HG03520 (cell line): ENCODE data around the gene AMN.

Experiments
- ATAC-seq: cut with Tn5 transposase; IDR thresholded peaks from one replicate; pipeline ENCODE4 v1.9.1; 2021; ENCODE audit warnings: mild to moderate bottlenecking, moderate library complexity; ENCODE audit not compliant: unreplicated experiment

The AMN gene

DNA sequence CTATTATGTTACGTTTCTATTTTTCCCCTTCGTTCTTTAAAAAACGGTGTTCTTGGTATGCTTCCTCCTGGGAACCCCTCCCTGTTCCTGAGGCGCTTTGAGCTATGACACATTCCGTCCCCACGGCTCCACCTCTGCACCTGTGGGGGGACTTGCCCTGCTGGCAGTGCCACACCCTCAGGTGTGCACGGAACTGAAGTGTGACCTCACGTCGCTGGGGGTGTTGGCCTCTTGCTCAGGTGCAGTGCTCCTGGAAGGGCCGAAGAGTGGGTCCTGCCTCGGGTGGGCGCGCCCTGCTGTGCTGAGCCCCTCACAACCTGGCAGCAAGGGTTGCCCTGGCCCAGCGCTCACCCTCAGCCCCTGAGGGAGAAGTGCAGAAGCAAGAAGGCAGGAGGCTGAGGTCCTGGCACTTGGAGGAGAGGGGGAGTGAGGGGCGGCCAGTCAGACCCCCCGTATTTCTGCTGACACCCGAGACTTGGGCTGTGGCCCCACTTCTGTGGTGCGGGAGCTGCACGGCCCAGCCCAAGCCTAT, 4.9 kb downstream of the AMN start:
- ATAC-seq, result no peak

DNA sequence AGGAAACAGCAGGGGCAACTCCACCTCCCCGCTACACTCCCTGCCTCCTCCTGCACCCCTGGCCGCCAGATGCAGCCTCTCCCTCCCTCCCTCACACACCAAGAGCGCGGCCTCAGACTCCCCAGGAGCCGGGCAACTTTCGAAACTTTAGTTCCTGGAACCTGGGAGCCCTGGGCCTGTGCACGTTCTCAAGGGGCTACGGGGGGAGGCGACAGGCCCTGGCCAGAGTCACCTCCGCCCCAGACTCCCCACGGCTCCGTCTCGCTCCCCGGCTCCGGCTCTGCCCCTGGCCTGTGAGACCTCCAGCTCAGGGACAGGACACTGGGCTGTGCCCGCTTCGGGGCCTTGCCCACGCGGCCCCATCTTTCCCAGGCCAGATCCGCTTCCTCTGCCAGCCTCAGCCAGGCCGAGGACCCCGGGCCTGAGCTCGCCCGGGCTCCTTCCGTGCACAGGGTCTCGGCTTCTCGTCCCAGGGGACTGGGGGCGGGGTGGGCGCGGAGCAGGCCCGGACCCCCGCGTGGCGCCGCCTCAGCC, 5.5 kb downstream of the AMN start:
- ATAC-seq, result peak; percentile 11

DNA sequence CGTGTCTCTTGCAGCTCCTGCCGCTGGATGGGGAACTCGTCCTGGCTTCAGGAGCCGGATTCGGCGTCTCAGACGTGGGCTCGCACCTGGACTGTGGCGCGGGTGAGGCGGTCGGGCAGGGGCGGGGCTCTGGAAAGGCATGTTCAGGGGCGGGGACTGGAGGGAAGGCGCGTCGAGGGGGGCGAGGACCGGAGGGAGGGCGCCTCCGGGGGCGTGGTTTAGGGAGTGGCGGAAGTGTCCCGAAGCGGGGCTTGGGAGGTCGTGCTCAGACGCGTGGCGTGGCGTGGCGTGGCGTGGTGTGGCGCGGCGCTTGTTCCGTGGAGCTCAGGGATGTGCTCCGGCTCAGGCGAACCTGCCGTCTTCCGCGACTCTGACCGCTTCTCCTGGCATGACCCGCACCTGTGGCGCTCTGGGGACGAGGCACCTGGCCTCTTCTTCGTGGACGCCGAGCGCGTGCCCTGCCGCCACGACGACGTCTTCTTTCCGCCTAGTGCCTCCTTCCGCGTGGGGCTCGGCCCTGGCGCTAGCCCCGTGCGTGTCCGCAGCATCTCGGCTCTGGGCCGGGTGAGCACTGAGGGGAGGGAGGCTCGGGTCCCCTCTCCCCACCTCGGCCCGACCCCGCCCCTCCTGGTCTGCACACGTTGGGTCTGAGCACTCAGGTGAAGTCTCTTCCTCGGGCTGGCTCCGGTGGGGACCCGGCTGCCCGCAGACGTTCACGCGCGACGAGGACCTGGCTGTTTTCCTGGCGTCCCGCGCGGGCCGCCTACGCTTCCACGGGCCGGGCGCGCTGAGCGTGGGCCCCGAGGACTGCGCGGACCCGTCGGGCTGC, 6.2 kb downstream of the AMN start:
- ATAC-seq, result peak; percentile 57

DNA sequence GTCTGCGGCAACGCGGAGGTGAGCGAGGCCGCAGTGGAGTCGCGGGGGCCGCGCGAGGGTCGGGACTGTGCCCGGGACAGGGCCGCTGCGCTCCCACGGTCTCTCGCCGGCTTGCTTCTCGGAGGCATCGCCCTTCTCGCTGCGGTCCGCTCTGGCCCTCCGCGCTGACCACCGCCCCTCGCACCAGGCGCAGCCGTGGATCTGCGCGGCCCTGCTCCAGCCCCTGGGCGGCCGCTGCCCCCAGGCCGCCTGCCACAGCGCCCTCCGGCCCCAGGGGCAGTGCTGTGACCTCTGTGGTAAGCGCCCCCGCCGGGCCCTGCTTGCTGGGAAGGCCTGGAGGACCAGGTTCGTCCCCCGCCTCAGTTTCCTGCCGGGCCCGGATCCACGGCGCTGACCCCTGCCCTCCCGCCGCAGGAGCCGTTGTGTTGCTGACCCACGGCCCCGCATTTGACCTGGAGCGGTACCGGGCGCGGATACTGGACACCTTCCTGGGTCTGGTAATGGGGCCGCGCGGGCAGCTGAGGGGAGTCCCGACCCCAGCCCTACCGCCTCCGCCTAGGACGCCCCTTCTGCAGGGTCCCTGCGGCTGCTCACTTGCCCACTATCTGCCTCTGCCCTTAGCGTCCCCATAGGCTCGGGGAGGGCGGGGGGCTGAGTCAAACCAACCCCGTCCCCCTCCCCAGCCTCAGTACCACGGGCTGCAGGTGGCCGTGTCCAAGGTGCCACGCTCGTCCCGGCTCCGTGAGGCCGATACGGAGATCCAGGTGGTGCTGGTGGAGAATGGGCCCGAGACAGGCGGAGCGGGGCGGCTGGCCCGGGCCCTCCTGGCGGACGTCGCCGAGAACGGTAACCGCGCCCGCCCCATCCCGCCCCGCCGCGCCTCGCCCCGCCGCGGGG, 7.0 kb downstream of the AMN start:
- ATAC-seq, result no peak

DNA sequence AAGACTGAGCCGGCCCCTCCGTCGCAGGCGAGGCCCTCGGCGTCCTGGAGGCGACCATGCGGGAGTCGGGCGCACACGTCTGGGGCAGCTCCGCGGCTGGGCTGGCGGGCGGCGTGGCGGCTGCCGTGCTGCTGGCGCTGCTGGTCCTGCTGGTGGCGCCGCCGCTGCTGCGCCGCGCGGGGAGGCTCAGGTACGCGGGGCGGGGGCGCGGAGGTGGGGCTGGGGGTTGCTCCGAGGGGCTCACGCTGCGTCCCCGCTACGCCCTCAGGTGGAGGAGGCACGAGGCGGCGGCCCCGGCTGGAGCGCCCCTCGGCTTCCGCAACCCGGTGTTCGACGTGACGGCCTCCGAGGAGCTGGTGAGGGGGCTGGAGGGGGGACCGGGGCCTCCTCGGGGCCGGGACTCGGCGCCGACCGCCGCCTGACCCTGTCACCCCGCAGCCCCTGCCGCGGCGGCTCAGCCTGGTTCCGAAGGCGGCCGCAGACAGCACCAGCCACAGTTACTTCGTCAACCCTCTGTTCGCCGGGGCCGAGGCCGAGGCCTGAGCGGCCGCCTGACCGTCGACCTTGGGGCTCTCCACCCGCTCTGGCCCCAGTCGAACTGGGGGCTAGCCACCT, 7.8 kb downstream of the AMN start:
- ATAC-seq, result no peak

DNA sequence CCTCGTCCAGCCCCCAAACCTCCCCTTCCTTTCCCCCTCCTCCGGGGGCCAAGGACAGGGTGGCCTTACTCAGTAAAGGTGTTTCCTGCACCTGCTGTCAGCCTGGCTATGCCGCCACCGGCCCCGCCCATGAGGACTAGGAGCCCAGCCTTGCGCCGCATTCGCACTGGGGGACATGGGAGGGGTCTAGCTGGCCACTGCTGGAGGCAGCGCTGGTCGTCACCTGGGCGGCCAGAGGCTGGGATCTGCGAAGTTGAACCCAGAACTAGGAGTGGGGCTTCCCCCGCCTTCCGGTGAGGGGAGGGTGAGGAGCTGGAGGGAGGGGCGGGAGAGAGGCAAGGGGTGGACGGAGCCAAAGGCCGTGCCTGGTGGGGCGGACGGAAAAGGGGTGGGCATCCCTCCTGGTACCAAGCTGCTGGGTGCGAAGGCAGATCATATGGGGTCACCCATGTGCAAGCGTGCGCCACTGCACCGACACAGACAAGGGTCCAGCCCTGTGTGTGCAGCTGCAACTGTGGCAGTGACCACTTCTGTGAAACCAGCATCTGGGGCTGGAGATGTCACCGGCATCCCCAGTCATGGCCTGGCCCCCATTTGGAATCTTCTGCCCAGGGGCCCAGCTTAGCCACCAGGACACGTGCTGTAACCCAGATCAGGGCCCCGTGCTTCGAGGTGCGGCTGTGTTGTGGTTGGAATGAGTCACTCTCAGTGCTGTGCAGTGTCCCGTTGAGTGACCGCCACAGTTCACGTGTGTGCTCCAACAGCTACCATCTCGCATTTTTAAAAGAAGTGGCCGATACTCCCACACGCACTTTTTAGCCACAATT, 8.5 kb downstream of the AMN start:
- ATAC-seq, result no peak

DNA sequence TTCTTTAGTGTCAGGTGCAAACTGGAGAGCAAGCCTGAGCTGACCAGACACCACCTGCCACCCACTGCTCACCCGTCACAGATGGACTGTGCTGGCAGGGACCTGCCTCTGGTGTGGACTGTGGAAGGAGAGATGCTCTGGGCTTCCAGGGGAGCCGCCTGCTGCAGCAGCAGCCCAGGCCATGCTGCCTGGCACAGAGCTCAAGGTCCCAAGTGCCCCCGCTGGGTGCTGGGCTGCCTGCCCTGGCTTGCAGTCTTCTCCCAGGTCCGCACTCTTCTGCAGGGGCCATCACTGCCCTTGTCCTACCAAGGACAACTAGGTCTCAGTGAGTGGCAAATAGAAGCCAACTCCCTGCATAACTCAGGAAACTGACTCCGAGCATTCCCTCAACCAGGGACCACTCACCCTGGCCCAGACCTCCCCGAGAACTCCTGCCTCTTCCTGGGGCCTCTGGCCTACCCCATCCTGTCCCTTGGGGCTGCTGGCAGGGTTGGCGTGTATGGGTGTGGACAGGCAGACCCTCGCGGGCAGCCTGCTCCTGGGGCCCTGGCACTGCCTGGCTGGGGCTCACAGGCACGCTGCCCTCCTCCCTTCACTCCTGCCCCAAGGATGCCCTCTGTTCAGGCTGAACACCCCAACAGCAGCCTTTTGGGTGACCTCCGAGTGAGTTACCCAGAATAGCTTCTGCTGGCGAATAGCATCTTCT, 9.3 kb downstream of the AMN start:
- no peak for ATAC-seq

DNA sequence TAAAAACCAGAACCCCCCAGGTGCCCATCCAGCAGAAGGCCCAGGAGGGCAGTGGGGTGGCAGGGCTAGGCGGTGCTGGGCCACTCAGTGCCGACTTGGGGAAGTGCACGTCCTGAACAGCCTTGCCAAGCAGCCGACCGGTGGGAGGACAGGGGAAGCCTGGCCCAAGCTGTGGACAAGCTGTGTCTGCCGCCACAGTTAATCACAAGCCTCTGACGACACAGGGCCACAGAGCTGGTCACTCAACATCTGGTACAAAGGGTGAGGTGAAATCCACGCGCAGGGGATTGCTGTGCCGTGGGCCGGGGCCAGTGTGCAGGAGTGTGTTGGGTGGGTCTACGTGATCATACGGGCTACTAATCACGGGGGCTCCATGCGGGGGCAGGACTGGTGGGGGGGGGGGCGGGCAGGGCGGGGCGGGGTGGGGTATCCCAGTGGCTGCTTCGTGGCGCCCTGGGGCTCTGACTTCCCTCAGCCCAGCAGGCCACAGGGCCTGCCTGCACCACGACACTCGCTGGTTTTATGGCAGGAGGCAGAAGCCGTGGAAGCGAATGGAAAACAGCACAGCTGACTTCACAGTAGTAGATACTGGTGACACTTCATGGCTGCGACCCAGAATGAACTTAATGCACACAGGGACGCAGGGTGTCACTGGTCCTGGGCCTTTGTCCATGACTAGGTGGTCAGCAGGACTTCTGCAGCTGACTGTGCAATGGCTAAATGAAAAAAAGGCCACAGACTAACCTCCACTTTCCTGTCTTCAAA, 10.2 kb downstream of the AMN start:
- no peak for ATAC-seq

DNA sequence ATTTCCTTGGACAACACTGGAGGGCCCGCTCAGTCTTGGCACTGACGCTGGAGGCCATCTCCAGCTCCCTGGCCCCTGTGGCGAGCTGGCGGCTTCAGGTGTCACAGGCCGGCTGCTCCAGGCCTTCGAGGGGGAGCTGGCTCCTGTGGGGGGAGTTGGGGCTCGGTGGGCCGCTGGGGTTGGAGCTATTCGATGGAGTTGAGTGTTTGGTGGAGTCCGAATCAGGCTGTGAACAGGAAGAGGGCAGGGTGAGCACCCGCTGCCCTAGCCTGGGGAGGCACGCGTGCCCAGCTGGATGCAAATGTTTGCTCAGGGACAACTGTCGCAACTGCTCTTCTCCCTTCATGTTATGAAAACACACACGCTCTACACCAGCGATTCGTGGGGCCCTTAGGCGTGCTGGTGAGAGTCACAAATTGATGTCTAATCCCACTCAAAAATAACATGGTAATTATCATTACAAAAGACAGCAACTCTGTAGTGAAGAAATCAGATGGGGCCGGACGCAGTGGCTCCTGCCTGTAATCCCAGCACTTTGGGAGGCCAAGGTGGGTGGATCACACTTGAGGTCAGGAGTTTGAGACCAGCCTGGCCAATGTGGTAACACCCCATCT, 11.3 kb downstream of the AMN start:
- ATAC-seq, result no peak

DNA sequence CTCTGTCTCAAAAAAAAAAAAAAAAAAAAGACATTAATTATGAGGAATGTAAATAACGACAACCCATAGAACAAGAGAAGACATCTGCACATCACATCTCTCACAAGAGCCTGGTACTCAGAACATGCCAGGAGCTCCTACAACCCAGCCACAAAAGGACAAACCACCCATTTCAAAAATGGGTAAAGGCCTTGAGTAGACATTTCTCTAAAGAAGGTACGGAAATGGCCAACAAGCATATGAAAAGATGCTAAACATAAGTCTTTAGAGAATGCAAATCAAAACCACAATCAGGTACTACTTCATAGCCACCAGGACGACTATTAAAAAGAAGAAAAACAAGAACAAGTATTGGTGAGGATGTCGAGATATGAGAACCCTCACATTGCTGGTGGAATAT, 13.3 kb downstream of the AMN start:
- no peak for ATAC-seq

DNA sequence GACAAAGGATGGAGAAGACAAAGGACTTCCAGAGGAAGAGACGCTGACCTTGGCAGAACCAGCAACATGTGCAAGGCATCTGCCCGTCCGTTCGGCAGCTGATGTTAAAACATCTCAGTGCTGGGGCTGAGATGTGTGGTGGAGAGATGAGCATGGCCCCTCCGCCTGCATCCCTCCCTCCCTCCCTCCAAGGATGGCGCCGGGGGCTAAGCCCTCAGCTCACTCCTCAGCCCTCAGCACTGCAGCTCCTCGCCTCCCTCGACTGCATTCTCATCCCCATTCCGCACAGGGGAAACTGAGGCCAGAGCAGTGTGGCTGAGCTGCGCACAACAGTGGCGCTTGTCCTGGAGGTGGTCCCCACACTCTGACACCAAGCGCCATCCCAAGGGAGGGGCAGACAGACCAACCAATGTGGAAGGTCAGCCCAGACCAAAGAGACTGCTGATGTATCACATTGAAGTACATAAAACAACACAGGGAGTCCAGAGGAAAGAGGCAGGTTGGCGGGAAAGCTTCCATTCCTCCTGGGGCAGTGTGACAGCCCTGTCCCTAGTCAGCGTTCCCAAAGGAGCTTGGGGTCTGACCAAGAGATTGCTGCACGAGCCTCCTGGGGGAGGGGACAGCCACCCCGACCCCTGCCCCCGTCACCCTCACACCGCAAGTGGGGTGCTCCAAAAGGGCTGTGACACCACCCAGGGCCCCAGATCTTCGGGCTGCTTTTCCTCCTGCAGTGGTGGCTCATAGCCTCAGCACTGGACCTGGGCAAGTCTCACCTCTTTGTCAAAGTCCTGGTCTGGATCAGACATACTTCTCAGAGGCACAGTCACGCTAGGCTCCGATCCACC, 15.1 kb downstream of the AMN start:
- ATAC-seq, result no peak

DNA sequence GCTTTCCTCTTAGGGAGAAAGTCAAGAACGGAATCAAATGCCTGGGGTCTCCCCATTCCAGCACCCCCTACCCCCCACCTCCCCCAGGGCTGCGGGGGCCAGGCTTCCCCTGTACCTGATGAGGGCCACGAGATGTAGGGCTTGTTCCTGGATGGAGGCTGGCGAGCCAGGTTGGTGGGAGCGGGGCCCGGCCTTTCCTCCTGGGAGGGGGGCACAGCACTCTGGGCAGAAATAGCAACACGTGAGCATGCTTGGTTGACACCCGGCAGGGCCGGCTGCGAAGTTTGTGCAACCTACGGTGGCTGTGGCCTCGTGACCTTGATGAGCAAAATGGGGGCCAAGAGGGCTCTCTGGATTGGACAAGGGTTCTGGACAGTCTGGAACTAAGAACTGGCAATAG, 15.7 kb downstream of the AMN start:
- no peak for ATAC-seq

DNA sequence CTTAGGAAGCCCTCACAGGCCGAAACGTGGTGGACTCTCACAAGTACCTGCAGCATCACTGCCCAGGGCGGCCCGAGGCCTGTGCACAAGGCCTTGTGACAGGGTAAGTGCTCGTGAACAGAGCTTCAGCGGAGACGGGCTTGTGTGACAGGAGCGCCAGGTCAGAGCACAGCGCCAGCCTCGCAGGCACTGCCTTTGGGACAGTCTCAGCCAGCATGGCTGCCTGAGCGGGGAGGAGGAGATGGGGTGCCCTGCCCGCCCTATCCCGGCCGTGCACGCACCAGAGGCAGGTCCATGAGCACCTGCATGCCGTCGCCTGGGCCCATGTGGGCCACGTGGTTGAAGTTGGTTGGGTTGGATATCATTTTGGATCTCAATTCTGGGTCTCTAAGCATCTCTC, 16.9 kb downstream of the AMN start:
- no peak for ATAC-seq

DNA sequence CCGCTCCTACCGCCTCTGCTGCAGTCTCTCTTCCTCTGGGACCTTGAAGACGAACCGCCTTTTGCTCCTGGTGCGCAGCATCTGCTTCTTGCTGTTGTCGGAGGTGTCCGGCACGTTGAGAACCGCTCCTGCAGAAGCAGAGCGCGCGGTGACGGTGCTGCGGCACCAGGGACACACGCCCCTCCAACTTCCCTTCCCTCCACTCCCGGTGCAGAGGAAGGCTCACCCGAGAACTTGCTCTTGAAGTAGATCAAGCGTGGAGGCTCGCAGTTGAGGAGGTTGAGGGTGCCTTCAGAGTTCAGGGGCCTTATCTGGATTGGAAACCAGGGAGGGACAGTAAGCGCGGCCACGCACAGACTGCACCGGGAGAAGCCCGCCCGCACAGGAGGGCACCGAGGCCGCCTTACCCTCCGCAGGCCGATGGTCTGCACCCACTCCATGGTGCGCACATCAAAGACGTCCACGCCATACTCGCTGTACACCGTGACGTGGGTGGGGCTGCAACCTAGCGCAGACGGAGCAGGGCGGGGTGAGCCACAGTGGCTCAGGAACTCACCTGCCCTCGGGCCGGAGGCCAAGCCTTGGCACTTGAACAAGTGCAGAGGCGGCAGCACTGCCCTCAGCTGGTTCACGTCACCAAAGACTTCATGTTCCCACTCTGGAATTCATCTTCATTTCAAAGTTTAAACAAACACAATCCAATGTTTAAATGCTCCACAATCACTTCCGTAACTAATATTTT, 17.5 kb downstream of the AMN start:
- no peak for ATAC-seq

DNA sequence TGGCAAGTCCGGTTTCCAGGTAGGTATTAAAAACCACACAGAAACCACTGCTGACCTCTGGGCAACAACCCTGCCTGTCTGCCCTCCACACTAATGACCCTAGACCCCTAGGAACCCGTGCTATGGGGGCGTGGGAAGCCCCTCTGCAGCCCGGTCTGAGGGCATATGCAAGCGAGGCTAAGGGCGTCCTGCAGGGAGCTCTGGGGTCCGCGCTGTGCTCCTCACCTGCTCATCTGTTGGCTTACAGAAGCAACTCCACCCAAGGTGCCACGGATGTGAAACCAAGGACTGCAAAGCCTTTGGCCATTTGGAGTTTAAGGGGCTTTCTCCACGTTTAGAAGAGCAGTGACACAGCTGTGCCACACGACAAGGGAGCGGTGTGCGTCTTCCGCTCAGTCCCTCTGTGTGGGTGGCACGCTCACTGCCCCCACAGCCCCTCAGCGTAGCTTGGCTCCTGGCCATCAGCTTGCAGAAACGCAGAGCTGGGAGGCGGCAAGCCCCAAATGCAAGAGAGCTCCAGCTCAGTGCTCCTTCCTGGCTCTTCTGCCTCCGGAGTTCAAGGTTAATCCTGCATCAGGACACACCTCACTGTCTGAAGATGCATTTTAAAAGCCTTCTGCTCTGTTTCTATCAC, 18.4 kb downstream of the AMN start:
- no peak for ATAC-seq

DNA sequence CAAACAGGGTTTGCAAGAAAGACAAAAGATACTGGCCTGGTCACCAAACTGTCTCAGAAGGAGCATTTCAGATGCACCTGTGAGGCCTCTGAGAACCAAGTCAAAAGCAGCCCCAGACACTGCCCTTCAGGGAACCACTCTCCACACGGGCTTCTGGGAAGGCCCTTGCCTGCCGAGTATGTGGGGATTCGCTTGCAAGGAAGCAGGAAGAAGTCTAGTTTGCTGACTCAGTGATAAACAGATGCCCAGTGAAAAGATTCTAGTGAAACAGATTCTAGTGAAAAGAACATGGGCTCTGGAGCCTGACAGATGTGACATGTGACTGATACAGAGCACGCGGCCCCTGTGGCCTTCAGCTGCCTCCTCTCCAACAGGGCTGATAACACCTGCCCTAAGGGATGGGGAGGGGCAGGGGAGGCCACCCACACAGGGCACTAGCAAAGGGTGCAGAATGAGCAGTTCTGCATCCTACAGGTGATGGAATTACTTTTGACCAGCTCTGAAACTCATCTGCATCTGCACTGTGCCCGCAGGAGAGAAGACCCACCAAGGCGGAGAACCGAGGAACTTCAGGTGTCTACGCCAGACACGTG, 19.1 kb downstream of the AMN start:
- ATAC-seq, result no peak
